Measurements from ENCODE around the gene UBE2L3. TPM values are rescaled to one million over a fixed set of nuclear protein-coding genes. Genes with fewer than 3 reads are reported as not detected.

The UBE2L3 gene
- total RNA-seq, 2 experiments from 2014 or later: 18.7 TPM

DNA sequence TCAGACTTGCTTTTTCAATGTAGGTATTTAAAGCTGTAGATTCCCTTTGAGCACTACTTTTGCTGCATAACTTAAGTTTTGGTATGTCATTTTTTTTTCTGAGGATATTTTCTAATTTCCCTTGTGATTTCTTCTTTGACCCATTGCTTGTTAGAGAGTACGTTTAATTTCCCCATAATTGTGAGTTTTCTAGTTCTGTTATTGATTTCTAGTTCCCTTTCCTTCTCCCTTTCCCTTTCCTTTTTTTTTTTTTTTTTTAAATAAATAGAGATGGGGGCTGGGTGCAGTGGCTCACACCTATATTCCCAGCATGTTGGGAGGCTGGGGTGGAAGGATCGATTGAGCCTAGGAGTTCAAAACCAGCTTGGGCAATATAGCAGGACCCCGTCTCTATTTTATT is 30.8 kb downstream of the UBE2L3 start:
- ChIA-PET CTCF (interaction anchor here (1.2 kb wide), 1 partner anchor 45 kb away, joined by 4 read pairs; no protein-coding TSS in a partner anchor), POLR2A (no interaction called here)
- H3K27ac ChIP-seq (ENCODE audit: low read depth in 1 of 2, low read length in 2 of 2): no peak overlapping the region
- no peak overlapping the region for H3K4me3 ChIP-seq (ENCODE audit: low read length)
- intact Hi-C loops (cut with DNase I, micrococcal nuclease): no loop called here
- Mint-ChIP-seq H3K27ac (peak overlapping the region; percentile 32), H3K27me3 (no peaks in the 10 kb centered on the region), H3K9me3 (no peaks in the 10 kb centered on the region), H3K4me3 (no peak overlapping the region), H3K36me3 (ENCODE audit: low read depth) (peaks cover 57% of the 10 kb centered on the region), H3K4me1 (ENCODE audit: low read depth) (peaks cover 52% of the 10 kb centered on the region)
- peaks cover 21% of the 10 kb centered on the region for H3K4me1 ChIP-seq (ENCODE audit: insufficient read depth, low read length)
- H3K27me3 ChIP-seq (ENCODE audit: control insufficient read depth in 1 of 2, insufficient read depth in 2 of 2, low read length in 2 of 2): no peaks in the 10 kb centered on the region
- peaks cover 42% of the 10 kb centered on the region for H3K36me3 ChIP-seq (ENCODE audit: insufficient read depth, low read length)
- ATAC-seq (ENCODE audit: poor library complexity): no peak
- no peak for DNase-seq
- TF ChIP-seq, protein P1, sequence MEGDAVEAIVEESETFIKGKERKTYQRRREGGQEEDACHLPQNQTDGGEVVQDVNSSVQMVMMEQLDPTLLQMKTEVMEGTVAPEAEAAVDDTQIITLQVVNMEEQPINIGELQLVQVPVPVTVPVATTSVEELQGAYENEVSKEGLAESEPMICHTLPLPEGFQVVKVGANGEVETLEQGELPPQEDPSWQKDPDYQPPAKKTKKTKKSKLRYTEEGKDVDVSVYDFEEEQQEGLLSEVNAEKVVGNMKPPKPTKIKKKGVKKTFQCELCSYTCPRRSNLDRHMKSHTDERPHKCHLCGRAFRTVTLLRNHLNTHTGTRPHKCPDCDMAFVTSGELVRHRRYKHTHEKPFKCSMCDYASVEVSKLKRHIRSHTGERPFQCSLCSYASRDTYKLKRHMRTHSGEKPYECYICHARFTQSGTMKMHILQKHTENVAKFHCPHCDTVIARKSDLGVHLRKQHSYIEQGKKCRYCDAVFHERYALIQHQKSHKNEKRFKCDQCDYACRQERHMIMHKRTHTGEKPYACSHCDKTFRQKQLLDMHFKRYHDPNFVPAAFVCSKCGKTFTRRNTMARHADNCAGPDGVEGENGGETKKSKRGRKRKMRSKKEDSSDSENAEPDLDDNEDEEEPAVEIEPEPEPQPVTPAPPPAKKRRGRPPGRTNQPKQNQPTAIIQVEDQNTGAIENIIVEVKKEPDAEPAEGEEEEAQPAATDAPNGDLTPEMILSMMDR (IDR thresholded peaks at IDR 0.05): no peak
- no peaks in the 10 kb centered on the region for H3K9me3 ChIP-seq (ENCODE audit: control insufficient read depth in 1 of 2, insufficient read depth in 1 of 2, low read length in 2 of 2)

DNA sequence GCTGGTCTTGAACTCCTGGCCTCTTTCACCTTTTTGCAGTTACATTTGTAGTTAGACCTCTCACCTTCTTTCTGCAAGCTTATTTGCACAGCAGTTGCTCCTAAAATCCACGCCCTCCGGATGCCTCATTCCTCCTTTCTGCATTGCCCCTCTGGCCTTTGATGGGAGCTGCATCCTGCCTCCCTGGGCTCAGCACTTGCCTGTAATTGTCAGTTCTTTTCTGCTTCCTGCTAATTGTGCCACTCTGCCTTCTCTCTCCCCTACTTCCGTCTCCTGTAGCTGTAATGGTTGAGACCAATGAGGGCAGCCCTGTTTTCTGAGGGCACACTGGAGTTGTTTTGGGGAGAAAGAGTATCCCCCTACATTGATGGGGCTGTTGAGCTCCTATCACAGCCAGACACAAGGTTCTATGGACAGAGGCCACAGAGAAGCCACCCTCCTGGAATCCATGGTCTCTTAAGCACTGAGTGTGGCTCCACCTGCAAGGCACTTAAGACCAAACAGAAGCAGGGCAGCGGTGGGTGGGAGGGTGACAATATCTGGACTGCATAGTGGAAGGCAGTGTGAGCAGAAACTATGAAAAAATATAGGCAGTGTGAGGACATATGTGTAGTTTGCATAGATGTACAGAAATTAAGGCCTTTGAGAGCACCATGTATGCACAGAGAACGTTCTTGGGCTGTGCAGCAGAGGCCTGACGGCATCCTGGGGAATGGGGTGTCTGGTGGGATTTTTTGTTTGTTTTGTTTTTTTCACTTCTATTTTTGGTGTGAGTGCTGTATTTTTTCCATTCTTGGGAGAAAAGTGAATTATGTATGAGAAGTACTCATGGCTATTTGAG is 31.8 kb downstream of the UBE2L3 start:
- POLR2A ChIA-PET: no interaction called here
- ATAC-seq (ENCODE audit: poor library complexity) (no peak), DNase-seq (no peak)
- Histone ChIP-seq H3K36me3 (ENCODE audit: insufficient read depth, low read length) (peaks cover 32% of the 10 kb centered on the region), H3K27me3 (ENCODE audit: control insufficient read depth in 1 of 2, insufficient read depth in 2 of 2, low read length in 2 of 2) (no peaks in the 10 kb centered on the region), H3K4me3 (ENCODE audit: low read length) (no peak overlapping the region), H3K27ac (ENCODE audit: low read depth in 1 of 2, low read length in 2 of 2) (no peak overlapping the region), H3K9me3 (ENCODE audit: control insufficient read depth in 1 of 2, insufficient read depth in 1 of 2, low read length in 2 of 2) (no peaks in the 10 kb centered on the region), H3K4me1 (ENCODE audit: insufficient read depth, low read length) (peaks cover 16% of the 10 kb centered on the region)
- Mint-ChIP-seq H3K4me3 (no peak overlapping the region), H3K9me3 (no peaks in the 10 kb centered on the region), H3K36me3 (ENCODE audit: low read depth) (peaks cover 48% of the 10 kb centered on the region), H3K27ac (peak overlapping the region; percentile 34), H3K4me1 (ENCODE audit: low read depth) (peaks cover 43% of the 10 kb centered on the region), H3K27me3 (no peaks in the 10 kb centered on the region)
- CTCF ChIA-PET: no interaction called here
- intact Hi-C loops (cut with DNase I, micrococcal nuclease): no loop called here
- TF ChIP-seq, protein P1 (IDR thresholded peaks at IDR 0.05): no peak

DNA sequence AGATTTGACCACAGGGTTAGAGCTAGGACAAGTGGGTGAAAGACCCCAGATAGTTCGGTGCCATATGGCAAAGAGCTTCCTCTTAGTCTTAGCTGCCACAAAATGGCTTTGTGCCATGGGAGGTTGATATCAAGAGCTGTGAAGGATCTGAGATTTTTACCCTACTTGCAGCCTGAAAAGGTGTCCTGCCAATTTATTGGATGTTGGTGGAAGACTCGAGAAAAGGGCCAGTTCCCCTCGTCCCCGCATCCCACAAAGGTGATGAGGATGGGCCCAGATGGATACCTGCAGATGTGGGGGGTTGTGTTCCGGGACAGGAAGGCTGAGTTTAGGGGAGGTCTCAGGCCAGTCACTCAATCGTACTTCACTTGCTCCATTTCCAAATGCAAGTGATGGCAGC is 35.1 kb downstream of the UBE2L3 start:
- peaks cover 42% of the 10 kb centered on the region for H3K4me1 Mint-ChIP-seq (ENCODE audit: low read depth)
- ATAC-seq (ENCODE audit: poor library complexity): no peak
- TF ChIP-seq, protein P1 (IDR thresholded peaks at IDR 0.05): no peak

More for the DNA sequence above, 35.1 kb downstream of the UBE2L3 start:
- no peak for DNase-seq
- Mint-ChIP-seq H3K36me3 (ENCODE audit: low read depth) (peaks cover 27% of the 10 kb centered on the region), H3K27me3 (no peaks in the 10 kb centered on the region), H3K4me3 (no peak overlapping the region), H3K9me3 (no peaks in the 10 kb centered on the region), H3K27ac (peak overlapping the region; percentile 52)
- no peaks in the 10 kb centered on the region for H3K27me3 ChIP-seq (ENCODE audit: control insufficient read depth in 1 of 2, insufficient read depth in 2 of 2, low read length in 2 of 2)
- peaks cover 35% of the 10 kb centered on the region for H3K4me1 ChIP-seq (ENCODE audit: insufficient read depth, low read length)
- intact Hi-C loops (cut with DNase I, micrococcal nuclease): no loop called here
- H3K27ac ChIP-seq (ENCODE audit: low read depth in 1 of 2, low read length in 2 of 2): no peak overlapping the region
- ChIA-PET POLR2A (interaction anchor here (0.9 to 1.3 kb wide), 2 partner anchors 12 to 14 kb away, joined by 3 read pairs; no protein-coding TSS in a partner anchor), CTCF (interaction anchor here (1.9 kb wide), 1 partner anchor 14 kb away, joined by 4 read pairs; no protein-coding TSS in a partner anchor)
- peaks cover 4% of the 10 kb centered on the region for H3K36me3 ChIP-seq (ENCODE audit: insufficient read depth, low read length)
- no peak overlapping the region for H3K4me3 ChIP-seq (ENCODE audit: low read length)
- no peaks in the 10 kb centered on the region for H3K9me3 ChIP-seq (ENCODE audit: control insufficient read depth in 1 of 2, insufficient read depth in 1 of 2, low read length in 2 of 2)

Measured in CD4-positive, alpha-beta T cell (primary cell).